ENCODE measurements around the gene DUSP2. TPM values are rescaled to one million over a fixed set of nuclear protein-coding genes. Genes with fewer than 3 reads are reported as not detected.

Gene DUSP2, protein sequence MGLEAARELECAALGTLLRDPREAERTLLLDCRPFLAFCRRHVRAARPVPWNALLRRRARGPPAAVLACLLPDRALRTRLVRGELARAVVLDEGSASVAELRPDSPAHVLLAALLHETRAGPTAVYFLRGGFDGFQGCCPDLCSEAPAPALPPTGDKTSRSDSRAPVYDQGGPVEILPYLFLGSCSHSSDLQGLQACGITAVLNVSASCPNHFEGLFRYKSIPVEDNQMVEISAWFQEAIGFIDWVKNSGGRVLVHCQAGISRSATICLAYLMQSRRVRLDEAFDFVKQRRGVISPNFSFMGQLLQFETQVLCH
- 0.14 to 0.85 TPM (median 0.51 TPM) in 5 replicates for total RNA-seq (2022; extraction: Qiagen RNA extraction; ENCODE audit: low read depth)

DNA sequence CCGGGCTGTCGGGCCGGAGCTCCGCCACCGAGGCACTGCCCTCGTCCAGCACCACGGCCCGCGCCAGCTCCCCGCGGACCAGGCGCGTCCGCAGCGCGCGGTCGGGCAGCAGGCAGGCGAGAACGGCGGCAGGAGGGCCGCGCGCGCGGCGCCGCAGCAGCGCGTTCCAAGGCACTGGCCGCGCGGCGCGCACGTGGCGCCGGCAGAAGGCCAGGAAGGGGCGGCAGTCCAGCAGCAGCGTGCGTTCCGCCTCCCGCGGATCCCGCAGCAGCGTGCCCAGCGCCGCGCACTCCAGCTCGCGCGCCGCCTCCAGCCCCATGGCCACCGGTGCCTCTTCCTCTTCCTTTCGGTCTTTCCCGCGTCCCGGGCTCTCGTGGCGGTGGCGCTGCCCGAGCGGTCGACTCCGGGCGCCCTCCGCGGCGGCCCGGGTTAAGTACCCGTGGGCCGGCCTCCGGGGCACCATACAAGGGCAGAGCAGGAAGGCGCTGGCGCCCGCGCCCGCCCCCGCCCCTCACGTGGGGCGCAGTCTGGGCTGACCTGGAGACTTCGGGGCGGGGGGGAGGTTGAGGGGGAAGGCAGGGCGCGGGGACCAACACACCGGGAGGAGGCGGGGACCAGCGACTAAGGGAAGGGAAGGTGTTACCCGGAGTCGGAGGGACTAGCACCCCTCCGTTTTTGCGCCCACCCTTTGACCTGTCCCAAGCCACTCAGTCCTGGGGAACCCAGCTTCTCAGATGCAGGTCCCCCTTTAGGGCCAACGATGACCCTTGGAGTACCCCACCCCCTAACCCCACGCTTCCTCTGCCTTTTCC, at the start of gene DUSP2:
Gene DUSP2, minus strand, starts transcription at position 405 of the 812 bp plus-strand sequence. Its CDS starts 86 bp downstream, at position 319.

DNA sequence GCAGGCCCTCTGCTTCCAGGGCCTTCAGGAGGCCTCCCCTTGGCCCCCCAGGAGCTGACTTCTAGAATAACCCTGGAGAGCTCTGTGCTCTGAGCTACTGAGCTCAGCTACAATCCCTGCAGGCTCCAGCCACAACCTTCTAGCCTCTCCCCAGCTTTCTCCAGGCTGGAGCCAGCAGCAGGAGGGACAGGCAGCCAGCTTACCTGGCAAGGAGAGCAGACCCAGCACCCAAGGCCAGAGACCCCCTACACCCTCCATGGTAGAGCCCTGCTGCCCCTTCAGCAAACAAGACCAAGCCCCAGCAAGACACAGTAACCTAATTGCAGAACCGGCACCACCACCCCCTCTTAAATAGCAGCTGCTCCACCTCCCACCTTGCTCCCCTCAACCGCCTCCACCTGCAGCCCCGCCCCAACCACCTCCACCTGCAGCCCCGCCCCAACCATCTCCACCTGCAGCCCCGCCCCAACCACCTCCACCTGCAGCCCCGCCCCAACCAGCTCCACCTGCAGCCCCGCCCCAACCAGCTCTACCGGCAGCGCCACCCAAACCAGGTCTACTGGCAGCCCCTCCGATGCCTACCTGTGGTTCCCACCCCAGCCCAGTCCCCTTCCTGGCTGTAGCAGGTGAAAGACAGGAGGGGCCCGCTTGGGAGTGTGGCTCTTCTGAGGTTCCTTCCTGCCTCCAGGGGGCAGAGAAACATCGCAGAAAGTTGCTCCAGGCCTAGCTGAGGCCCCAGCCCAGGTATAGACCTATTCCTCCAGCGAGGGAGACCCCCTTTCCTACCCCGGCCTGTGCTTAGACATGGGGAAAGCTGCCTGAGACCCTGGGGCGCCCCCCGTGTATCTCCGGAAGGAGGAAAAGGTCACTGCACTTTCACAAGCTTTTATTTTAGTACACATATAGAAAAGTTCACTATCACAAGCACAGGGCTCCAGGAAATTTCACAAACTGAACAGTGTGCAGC, 6.8 kb downstream of the DUSP2 start, which contains the start of gene ASTL:
Gene ASTL, minus strand, starts transcription at position 324 of the 967 bp plus-strand sequence. Its CDS starts 66 bp downstream, at position 258.

DNA sequence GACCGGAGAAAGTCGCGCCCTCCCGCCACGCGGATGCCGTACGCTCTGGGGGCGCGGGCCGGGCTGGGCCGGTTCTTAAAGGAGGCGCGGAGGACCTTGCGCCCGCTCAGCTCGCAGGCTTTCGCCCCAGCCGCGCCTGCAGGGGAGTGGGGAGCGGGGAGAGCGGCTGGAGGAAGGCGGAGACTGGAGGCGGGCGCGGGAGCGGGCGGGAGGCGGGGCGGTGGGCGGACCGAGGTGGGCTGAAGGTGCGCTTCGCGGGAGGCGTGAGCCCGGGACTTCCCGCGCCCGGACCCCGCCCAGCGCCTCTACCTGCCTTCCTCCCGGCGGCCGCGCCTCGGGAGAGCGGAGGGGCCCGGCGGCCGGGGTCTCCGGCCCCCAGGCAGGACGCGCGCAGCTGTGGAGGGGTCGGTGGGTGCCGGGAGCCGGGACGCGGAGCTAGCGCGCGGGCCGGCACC, 28.8 kb downstream of the DUSP2 start, which contains the start of gene ADRA2B:
Gene ADRA2B, minus strand, starts transcription at position 148 of the 455 bp plus-strand sequence. CDS start 422 bp downstream, outside the sequence.

Other genes with a start within 250 kb of the DUSP2 start
- gene ANKRD36C, start 153.6 kb downstream of the DUSP2 start, total RNA-seq (2022; extraction: Qiagen RNA extraction; ENCODE audit: low read depth), result 2.7 to 5.2 TPM (median 3.7 TPM) in 5 replicates
- gene GPAT2, start 110.5 kb downstream of the DUSP2 start, total RNA-seq (2022; extraction: Qiagen RNA extraction; ENCODE audit: low read depth), result not detected in 5 replicates
- gene ADRA2B, start 28.9 kb downstream of the DUSP2 start, total RNA-seq (2022; extraction: Qiagen RNA extraction; ENCODE audit: low read depth), result 0.06 to 0.10 TPM (median 0.06 TPM) in 4 of 5 replicates, not detected in the other
- not detected in 5 replicates for gene ASTL, start 6.9 kb downstream of the DUSP2 start, total RNA-seq (2022; extraction: Qiagen RNA extraction; ENCODE audit: low read depth)
- 84.0 to 103 TPM (median 98.3 TPM) in 5 replicates for gene STARD7, start 63.4 kb upstream of the DUSP2 start, total RNA-seq (2022; extraction: Qiagen RNA extraction; ENCODE audit: low read depth)
- gene TMEM127, start 120.6 kb upstream of the DUSP2 start, total RNA-seq (2022; extraction: Qiagen RNA extraction; ENCODE audit: low read depth), result 35.7 to 49.9 TPM (median 45.7 TPM) in 5 replicates
- gene CIAO1, start 120.8 kb upstream of the DUSP2 start, total RNA-seq (2022; extraction: Qiagen RNA extraction; ENCODE audit: low read depth), result 67.8 to 89.5 TPM (median 86.5 TPM) in 5 replicates
- gene SNRNP200, start 160.1 kb upstream of the DUSP2 start, total RNA-seq (2022; extraction: Qiagen RNA extraction; ENCODE audit: low read depth), result 114 to 129 TPM (median 120 TPM) in 5 replicates
- not detected in 5 replicates for gene ITPRIPL1, start 179.9 kb upstream of the DUSP2 start, total RNA-seq (2022; extraction: Qiagen RNA extraction; ENCODE audit: low read depth)
- gene NCAPH, start 190.3 kb upstream of the DUSP2 start, total RNA-seq (2022; extraction: Qiagen RNA extraction; ENCODE audit: low read depth), result 41.7 to 53.6 TPM (median 46.7 TPM) in 5 replicates